ENCODE results near the gene SCARB1.

The SCARB1 gene

GRCh38 chr12:124761871-124762270 lies 101.8 kb downstream of the SCARB1 start:
- no peaks in the 10 kb centered on the region for H3K9me2 ChIP-seq (replicated peaks; ENCODE audit: control insufficient read depth, low read length)
- H3K9me3 ChIP-seq (ENCODE audit: control insufficient read depth, insufficient read depth, low read length): peaks cover 21% of the 10 kb centered on the region
- H3K27me3 ChIP-seq (ENCODE audit: control insufficient read depth, low read length): no peaks in the 10 kb centered on the region
- no peaks in the 10 kb centered on the region for H3K36me3 ChIP-seq (ENCODE audit: control insufficient read depth, low read length)
- H3K4me3 ChIP-seq (ENCODE audit: low read length): no peak overlapping the region
- no peaks in the 10 kb centered on the region for H3F3A ChIP-seq (ENCODE audit: control insufficient read depth, insufficient read depth)
- no peak overlapping the region for H3K27ac ChIP-seq (ENCODE audit: low read depth, low read length)
- H3K79me2 ChIP-seq (ENCODE audit: control insufficient read depth, low read length): no peaks in the 10 kb centered on the region
- TF ChIP-seq, protein P1, sequence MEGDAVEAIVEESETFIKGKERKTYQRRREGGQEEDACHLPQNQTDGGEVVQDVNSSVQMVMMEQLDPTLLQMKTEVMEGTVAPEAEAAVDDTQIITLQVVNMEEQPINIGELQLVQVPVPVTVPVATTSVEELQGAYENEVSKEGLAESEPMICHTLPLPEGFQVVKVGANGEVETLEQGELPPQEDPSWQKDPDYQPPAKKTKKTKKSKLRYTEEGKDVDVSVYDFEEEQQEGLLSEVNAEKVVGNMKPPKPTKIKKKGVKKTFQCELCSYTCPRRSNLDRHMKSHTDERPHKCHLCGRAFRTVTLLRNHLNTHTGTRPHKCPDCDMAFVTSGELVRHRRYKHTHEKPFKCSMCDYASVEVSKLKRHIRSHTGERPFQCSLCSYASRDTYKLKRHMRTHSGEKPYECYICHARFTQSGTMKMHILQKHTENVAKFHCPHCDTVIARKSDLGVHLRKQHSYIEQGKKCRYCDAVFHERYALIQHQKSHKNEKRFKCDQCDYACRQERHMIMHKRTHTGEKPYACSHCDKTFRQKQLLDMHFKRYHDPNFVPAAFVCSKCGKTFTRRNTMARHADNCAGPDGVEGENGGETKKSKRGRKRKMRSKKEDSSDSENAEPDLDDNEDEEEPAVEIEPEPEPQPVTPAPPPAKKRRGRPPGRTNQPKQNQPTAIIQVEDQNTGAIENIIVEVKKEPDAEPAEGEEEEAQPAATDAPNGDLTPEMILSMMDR (IDR thresholded peaks at IDR 0.05; ENCODE audit: low read depth, low read length, poor library complexity, severe bottlenecking): no peak
- H3K4me1 ChIP-seq (ENCODE audit: control insufficient read depth, low read length): peaks cover 2% of the 10 kb centered on the region; the same call in 1 of the 2 replicates
- H4K20me1 ChIP-seq (ENCODE audit: control insufficient read depth, insufficient read depth, low read depth, low read length): no peaks in the 10 kb centered on the region
- no peak overlapping the region for H3K4me2 ChIP-seq (ENCODE audit: low read length)

- H3K36me3 ChIP-seq (ENCODE audit: control insufficient read depth, low read length): no peaks in the 10 kb centered on the region
- no peak overlapping the region for H3K4me3 ChIP-seq (ENCODE audit: low read length)
- H4K20me1 ChIP-seq (ENCODE audit: control insufficient read depth, insufficient read depth, low read depth, low read length): no peaks in the 10 kb centered on the region
- no peaks in the 10 kb centered on the region for H3F3A ChIP-seq (ENCODE audit: control insufficient read depth, insufficient read depth)
- peaks cover 20% of the 10 kb centered on the region for H3K9me3 ChIP-seq (ENCODE audit: control insufficient read depth, insufficient read depth, low read length)
- H3K9me2 ChIP-seq (replicated peaks; ENCODE audit: control insufficient read depth, low read length): no peaks in the 10 kb centered on the region
- no peak overlapping the region for H3K27ac ChIP-seq (ENCODE audit: low read depth, low read length)
- TF ChIP-seq, protein P1 (IDR thresholded peaks at IDR 0.05; ENCODE audit: low read depth, low read length, poor library complexity, severe bottlenecking): no peak
- no peak for TF ChIP-seq EZH2phosphoT487 (IDR thresholded peaks at IDR 0.05; ENCODE audit: borderline replicate concordance, low read length)
- H3K27me3 ChIP-seq (ENCODE audit: control insufficient read depth, low read length): no peaks in the 10 kb centered on the region
- H3K79me2 ChIP-seq (ENCODE audit: control insufficient read depth, low read length): no peaks in the 10 kb centered on the region
- H3K4me2 ChIP-seq (ENCODE audit: low read length): no peak overlapping the region
- no peaks in the 10 kb centered on the region for H3K4me1 ChIP-seq (ENCODE audit: control insufficient read depth, low read length)
Observed at GRCh38 chr12:124761056-124761455, 102.6 kb downstream of the SCARB1 start.

DNA sequence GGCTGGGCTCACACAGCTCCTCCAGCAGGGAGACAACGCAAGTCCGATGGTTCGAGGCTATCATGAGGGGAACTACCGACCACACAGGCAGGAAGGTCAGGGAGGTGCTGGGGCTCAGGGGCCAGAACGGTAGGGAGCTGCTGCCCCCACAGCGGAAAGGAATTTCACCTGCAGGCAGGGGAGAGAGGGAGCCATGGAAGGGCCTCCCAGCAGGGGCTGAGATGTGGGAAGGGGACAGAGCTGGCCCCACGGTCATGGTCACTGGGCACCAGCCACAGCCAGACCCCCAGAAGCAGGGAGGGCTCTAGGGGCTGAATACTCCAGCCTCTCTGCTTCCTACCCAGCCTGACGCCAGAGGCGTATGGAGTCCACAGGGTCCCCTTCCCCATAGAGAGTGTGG lies 103.1 kb downstream of the SCARB1 start:
- no peak overlapping the region for H3K4me2 ChIP-seq (ENCODE audit: low read length)

More for the DNA sequence above, 103.1 kb downstream of the SCARB1 start:
- no peaks in the 10 kb centered on the region for H4K20me1 ChIP-seq (ENCODE audit: control insufficient read depth, insufficient read depth, low read depth, low read length)
- H3K9me2 ChIP-seq (replicated peaks; ENCODE audit: control insufficient read depth, low read length): no peaks in the 10 kb centered on the region
- no peaks in the 10 kb centered on the region for H3K36me3 ChIP-seq (ENCODE audit: control insufficient read depth, low read length)
- no peaks in the 10 kb centered on the region for H3K4me1 ChIP-seq (ENCODE audit: control insufficient read depth, low read length)
- no peaks in the 10 kb centered on the region for H3K79me2 ChIP-seq (ENCODE audit: control insufficient read depth, low read length)
- H3K27me3 ChIP-seq (ENCODE audit: control insufficient read depth, low read length): peaks cover 1% of the 10 kb centered on the region
- H3K9me3 ChIP-seq (ENCODE audit: control insufficient read depth, insufficient read depth, low read length): peaks cover 15% of the 10 kb centered on the region
- no peak for TF ChIP-seq EZH2phosphoT487 (IDR thresholded peaks at IDR 0.05; ENCODE audit: borderline replicate concordance, low read length)
- TF ChIP-seq, protein P1 (IDR thresholded peaks at IDR 0.05; ENCODE audit: low read depth, low read length, poor library complexity, severe bottlenecking): no peak
- no peak overlapping the region for H3K4me3 ChIP-seq (ENCODE audit: low read length)
- no peaks in the 10 kb centered on the region for H3F3A ChIP-seq (ENCODE audit: control insufficient read depth, insufficient read depth)
- no peak overlapping the region for H3K27ac ChIP-seq (ENCODE audit: low read depth, low read length)
